ENCODE measurements around the gene HIVEP3.

The HIVEP3 gene

DNA sequence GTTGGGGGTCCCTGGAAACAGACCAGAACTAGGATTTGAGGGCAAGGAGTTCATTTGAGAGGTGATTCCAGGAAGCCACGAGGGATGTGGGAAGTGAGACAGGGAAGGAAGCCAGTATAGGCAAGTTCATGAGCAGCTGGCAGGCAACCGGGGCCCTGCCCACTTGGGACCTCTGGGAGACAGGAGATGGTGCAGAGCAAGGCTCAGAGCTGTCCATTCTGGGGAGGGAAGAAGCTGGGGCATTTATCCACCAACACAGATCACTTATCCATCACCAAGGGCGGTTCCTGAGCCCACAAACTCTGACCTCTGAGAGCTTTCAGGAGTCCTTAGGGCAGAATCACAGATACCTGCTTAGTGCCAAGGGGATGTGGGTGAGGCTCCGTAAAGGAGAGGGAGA lies 451.0 kb downstream of the HIVEP3 start:
- H3K27ac ChIP-seq: no peak overlapping the region
- no peaks in the 10 kb centered on the region for H4K20me1 ChIP-seq (ENCODE audit: insufficient read depth)
- no peaks in the 10 kb centered on the region for H3K4me1 ChIP-seq (ENCODE audit: low read depth, poor library complexity, severe bottlenecking)
- H3K4me3 ChIP-seq (IDR thresholded peaks at IDR 0.05; ENCODE audit: insufficient read depth, low read depth, low read length): no peak overlapping the region
- no peaks in the 10 kb centered on the region for H3K79me2 ChIP-seq (ENCODE audit: insufficient read depth, low read depth)
- H3K27me3 ChIP-seq (ENCODE audit: insufficient read depth, low read depth): no peaks in the 10 kb centered on the region
- H3K9ac ChIP-seq: no peak overlapping the region
- no peaks in the 10 kb centered on the region for H3K36me3 ChIP-seq (ENCODE audit: insufficient read depth)
- H2AFZ ChIP-seq (ENCODE audit: low read depth): no peak overlapping the region
- no peak overlapping the region for H3K4me2 ChIP-seq
- TF ChIP-seq, protein P1, sequence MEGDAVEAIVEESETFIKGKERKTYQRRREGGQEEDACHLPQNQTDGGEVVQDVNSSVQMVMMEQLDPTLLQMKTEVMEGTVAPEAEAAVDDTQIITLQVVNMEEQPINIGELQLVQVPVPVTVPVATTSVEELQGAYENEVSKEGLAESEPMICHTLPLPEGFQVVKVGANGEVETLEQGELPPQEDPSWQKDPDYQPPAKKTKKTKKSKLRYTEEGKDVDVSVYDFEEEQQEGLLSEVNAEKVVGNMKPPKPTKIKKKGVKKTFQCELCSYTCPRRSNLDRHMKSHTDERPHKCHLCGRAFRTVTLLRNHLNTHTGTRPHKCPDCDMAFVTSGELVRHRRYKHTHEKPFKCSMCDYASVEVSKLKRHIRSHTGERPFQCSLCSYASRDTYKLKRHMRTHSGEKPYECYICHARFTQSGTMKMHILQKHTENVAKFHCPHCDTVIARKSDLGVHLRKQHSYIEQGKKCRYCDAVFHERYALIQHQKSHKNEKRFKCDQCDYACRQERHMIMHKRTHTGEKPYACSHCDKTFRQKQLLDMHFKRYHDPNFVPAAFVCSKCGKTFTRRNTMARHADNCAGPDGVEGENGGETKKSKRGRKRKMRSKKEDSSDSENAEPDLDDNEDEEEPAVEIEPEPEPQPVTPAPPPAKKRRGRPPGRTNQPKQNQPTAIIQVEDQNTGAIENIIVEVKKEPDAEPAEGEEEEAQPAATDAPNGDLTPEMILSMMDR (conservative IDR thresholded peaks at IDR 0.05; ENCODE audit: low read depth, low read length): no peak

DNA sequence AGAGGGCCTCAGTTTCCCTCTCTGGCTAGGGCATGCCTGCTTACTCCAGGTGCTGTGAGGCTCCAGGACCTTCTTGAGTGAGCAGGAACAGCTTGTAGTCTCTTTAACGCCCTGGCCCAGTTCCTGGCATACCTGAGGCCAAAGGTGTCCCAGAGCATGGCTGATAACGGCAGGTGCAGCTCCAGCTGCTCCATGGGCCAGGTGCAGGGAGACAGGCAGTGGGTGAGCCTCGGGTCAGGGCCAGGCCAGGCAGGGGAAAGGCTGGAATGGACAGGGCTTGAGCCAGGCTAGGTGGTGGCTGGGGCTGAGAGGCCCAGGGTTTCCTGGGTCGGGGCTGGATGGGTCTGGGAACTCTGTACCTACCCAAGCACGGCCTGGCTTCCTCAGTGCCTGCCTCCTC lies 452.6 kb downstream of the HIVEP3 start:
- Histone ChIP-seq H3K9ac (no peak overlapping the region), H3K4me2 (no peak overlapping the region), H3K4me3 (IDR thresholded peaks at IDR 0.05; ENCODE audit: insufficient read depth, low read depth, low read length) (no peak overlapping the region), H3K27me3 (ENCODE audit: insufficient read depth, low read depth) (no peaks in the 10 kb centered on the region), H3K36me3 (ENCODE audit: insufficient read depth) (no peaks in the 10 kb centered on the region), H2AFZ (ENCODE audit: low read depth) (no peak overlapping the region), H3K27ac (no peak overlapping the region), H4K20me1 (ENCODE audit: insufficient read depth) (no peaks in the 10 kb centered on the region), H3K4me1 (ENCODE audit: low read depth, poor library complexity, severe bottlenecking) (no peaks in the 10 kb centered on the region), H3K79me2 (ENCODE audit: insufficient read depth, low read depth) (no peaks in the 10 kb centered on the region)
- TF ChIP-seq, protein P1 (conservative IDR thresholded peaks at IDR 0.05; ENCODE audit: low read depth, low read length): no peak

DNA sequence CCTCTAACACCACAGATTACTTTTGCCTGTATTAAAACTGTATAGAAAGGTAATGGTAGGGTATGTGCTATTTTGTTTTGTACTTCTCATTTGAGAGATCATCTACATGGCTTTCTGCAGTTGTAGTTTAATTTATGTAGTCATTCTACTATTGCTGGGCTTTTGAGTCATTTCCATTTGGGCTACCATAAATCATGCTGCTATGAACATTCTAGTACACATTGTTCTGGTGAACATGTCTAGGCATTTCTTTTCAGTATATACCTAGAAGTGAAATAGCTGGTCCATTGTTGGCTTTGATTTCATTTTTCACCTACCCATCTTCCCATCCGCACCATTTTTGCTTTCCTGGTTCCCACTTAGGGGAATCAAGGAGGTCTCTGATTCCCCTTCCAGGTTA lies 453.0 kb downstream of the HIVEP3 start:
- Histone ChIP-seq H3K4me2 (no peak overlapping the region), H3K4me3 (IDR thresholded peaks at IDR 0.05; ENCODE audit: insufficient read depth, low read depth, low read length) (no peak overlapping the region), H3K27ac (no peak overlapping the region), H3K27me3 (ENCODE audit: insufficient read depth, low read depth) (no peaks in the 10 kb centered on the region), H3K36me3 (ENCODE audit: insufficient read depth) (no peaks in the 10 kb centered on the region), H3K9ac (no peak overlapping the region), H4K20me1 (ENCODE audit: insufficient read depth) (no peaks in the 10 kb centered on the region), H3K4me1 (ENCODE audit: low read depth, poor library complexity, severe bottlenecking) (no peaks in the 10 kb centered on the region), H2AFZ (ENCODE audit: low read depth) (no peak overlapping the region), H3K79me2 (ENCODE audit: insufficient read depth, low read depth) (no peaks in the 10 kb centered on the region)
- TF ChIP-seq, protein P1 (conservative IDR thresholded peaks at IDR 0.05; ENCODE audit: low read depth, low read length): no peak

DNA sequence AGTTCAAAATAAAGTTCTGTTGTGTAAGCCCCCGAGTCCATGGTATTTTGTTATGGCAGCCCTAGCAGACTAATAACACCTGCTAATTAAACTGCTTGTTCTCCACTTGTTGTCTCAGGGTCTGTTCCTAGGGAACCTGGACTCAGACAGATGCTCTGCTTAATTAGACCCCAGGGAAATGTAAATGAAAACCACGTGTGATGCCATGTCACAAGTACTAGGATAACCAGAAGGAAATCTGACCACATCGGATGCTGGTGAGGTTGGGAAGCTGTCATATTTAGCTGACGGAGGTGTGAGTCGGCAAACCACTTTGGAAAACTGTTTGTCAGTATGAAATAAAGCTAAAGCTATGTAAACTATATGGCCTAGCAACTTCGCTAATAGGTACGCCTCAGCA lies 453.8 kb downstream of the HIVEP3 start:
- H3K4me1 ChIP-seq (ENCODE audit: low read depth, poor library complexity, severe bottlenecking): no peaks in the 10 kb centered on the region
- H3K36me3 ChIP-seq (ENCODE audit: insufficient read depth): no peaks in the 10 kb centered on the region
- no peaks in the 10 kb centered on the region for H3K79me2 ChIP-seq (ENCODE audit: insufficient read depth, low read depth)
- no peak overlapping the region for H3K4me3 ChIP-seq (IDR thresholded peaks at IDR 0.05; ENCODE audit: insufficient read depth, low read depth, low read length)
- H3K9ac ChIP-seq: no peak overlapping the region
- no peak overlapping the region for H3K27ac ChIP-seq
- H3K4me2 ChIP-seq: no peak overlapping the region
- no peak overlapping the region for H2AFZ ChIP-seq (ENCODE audit: low read depth)
- H3K27me3 ChIP-seq (ENCODE audit: insufficient read depth, low read depth): no peaks in the 10 kb centered on the region
- TF ChIP-seq, protein P1 (conservative IDR thresholded peaks at IDR 0.05; ENCODE audit: low read depth, low read length): no peak
- H4K20me1 ChIP-seq (ENCODE audit: insufficient read depth): no peaks in the 10 kb centered on the region

Data from KMS-11 (cell line).